Right renal cortex interstitium (tissue), 3 donors: Measurements from ENCODE around the gene SLC11A1. TPM values are rescaled to one million over a fixed set of nuclear protein-coding genes. Genes with fewer than 3 reads are reported as not detected.

Source experiments
- DNase-seq, 3 donors: peaks; one replicate each; pipeline ENCODE4 v3.0.0-alpha.2; 2013; ENCODE audit warnings: low read depth in 3 of 3, low spot score in 2 of 3
- polyA plus RNA-seq, 3 donors: library from polyadenylated mRNA; unstranded; fragments of 120-200 nt; gene quantifications; one replicate each; pipeline ENCODE4 v1.2.1, GENCODE V29; 2013; ENCODE audit not compliant: insufficient read length in 3 of 3

SLC11A1 gene
- polyA plus RNA-seq, 3 donors, result 0.56 to 0.98 (median 0.68) TPM

- no peak for DNase-seq
Measured at GRCh38 chr2:218364196-218364595, 17.9 kb upstream of the SLC11A1 start.

GRCh38 chr2:218366621-218367414, 15.3 kb upstream of the SLC11A1 start:
- DNase-seq, result no peak

GRCh38 chr2:218367415-218368149, 14.5 kb upstream of the SLC11A1 start:
- peak in 1 of 3 donors; percentile 78 for DNase-seq

- DNase-seq, result no peak
Measured at GRCh38 chr2:218368150-218368528, 13.9 kb upstream of the SLC11A1 start.

- DNase-seq, result no peak
Measured at GRCh38 chr2:218368621-218369153, 13.4 kb upstream of the SLC11A1 start.

- no peak for DNase-seq
Measured at GRCh38 chr2:218369330-218369729, 12.7 kb upstream of the SLC11A1 start.

- DNase-seq, result no peak
Measured at GRCh38 chr2:218370410-218371063, 11.5 kb upstream of the SLC11A1 start.

- DNase-seq, result no peak
Measured at GRCh38 chr2:218371983-218372350, 10.1 kb upstream of the SLC11A1 start.

- no peak for DNase-seq
Measured at GRCh38 chr2:218374795-218375194, 7.3 kb upstream of the SLC11A1 start.

GRCh38 chr2:218375212-218375611, 6.9 kb upstream of the SLC11A1 start:
- DNase-seq, result no peak

- DNase-seq, result no peak
Measured at GRCh38 chr2:218378053-218378452, 4.0 kb upstream of the SLC11A1 start.

GRCh38 chr2:218382785-218383184, 712 bp downstream of the SLC11A1 start:
- no peak for DNase-seq

- DNase-seq, result no peak
Measured at GRCh38 chr2:218383892-218384519, 1.9 kb downstream of the SLC11A1 start.

GRCh38 chr2:218384975-218385374, 2.9 kb downstream of the SLC11A1 start:
- no peak for DNase-seq

GRCh38 chr2:218386505-218387368, 4.7 kb downstream of the SLC11A1 start:
- DNase-seq, result no peak

- peak in 1 of 3 donors; percentile 72 for DNase-seq
Measured at GRCh38 chr2:218387369-218388194, 5.5 kb downstream of the SLC11A1 start.

- DNase-seq, result no peak
Measured at GRCh38 chr2:218389333-218390150, 7.5 kb downstream of the SLC11A1 start.

GRCh38 chr2:218391202-218391601, 9.1 kb downstream of the SLC11A1 start:
- no peak for DNase-seq
